Liver (tissue), 9 donors: Measurements from ENCODE around the gene LRRC47. TPM values are rescaled to one million over a fixed set of nuclear protein-coding genes. Genes with fewer than 3 reads are reported as not detected.

Experiments used
- DNase-seq: peaks from one replicate; pipeline ENCODE4 v3.0.0-alpha.2; 2017; ENCODE audit warnings: low spot score
- H3K27ac ChIP-seq, 2 donors: one replicate each; pipeline ENCODE4 v1.7.0; 2013; ENCODE audit warnings: inconsistent platforms in 2 of 2, low read length in 2 of 2, control low read depth in 1 of 2, low read depth in 1 of 2, mild to moderate bottlenecking in 1 of 2
- H3K27me3 ChIP-seq, 4 donors: one replicate each; pipeline versions ENCODE4 v1.6.1 to v1.7.0; 2013; ENCODE audit warnings: low read length in 3 of 4, inconsistent platforms in 1 of 4, mild to moderate bottlenecking in 1 of 4, moderate library complexity in 1 of 4; ENCODE audit not compliant: control insufficient read depth in 4 of 4, insufficient read depth in 4 of 4
- H3K36me3 ChIP-seq, 4 donors: one replicate each; pipeline versions ENCODE4 v1.6.1 to v1.7.0; 2013; ENCODE audit warnings: low read length in 3 of 4, mild to moderate bottlenecking in 3 of 4, low read depth in 1 of 4, moderate library complexity in 1 of 4; ENCODE audit not compliant: control insufficient read depth in 4 of 4, insufficient read depth in 3 of 4
- H3K4me1 ChIP-seq, 4 donors: one replicate each; pipeline versions ENCODE4 v1.6.1 to v1.7.0; 2013; ENCODE audit warnings: low read length in 3 of 4, mild to moderate bottlenecking in 3 of 4, moderate library complexity in 1 of 4; ENCODE audit not compliant: control insufficient read depth in 4 of 4, insufficient read depth in 4 of 4
- H3K4me3 ChIP-seq, 3 donors: one replicate each; pipeline versions ENCODE4 v1.6.1 to v1.7.0; 2013; ENCODE audit warnings: low read length in 3 of 3, control low read depth in 1 of 3, low read depth in 1 of 3, mild to moderate bottlenecking in 1 of 3
- H3K9ac ChIP-seq, 2 donors: one replicate each; pipeline ENCODE4 v1.7.0; 2013; ENCODE audit warnings: low read length in 2 of 2, mild to moderate bottlenecking in 2 of 2, moderate library complexity in 2 of 2, control low read depth in 1 of 2, low read depth in 1 of 2
- H3K9me3 ChIP-seq, 4 donors: one replicate each; pipeline versions ENCODE4 v1.6.1 to v1.7.0; 2013; ENCODE audit warnings: low read length in 3 of 4; ENCODE audit not compliant: control insufficient read depth in 4 of 4
- ATF3 ChIP-seq: IDR thresholded peaks from 2 replicates; pipeline ENCODE4 v1.6.1; 2016; ENCODE audit warnings: antibody characterized with exemption
- CTCF ChIP-seq: fragments of 150-350 bp; IDR thresholded peaks from 2 replicates; pipeline ENCODE4 v1.5.1; 2017; ENCODE audit warnings: improper control_type of control experiment, low read depth, low read length; ENCODE audit not compliant: missing input control
- EGR1 ChIP-seq, 2 donors: IDR thresholded peaks; 2 replicates each; pipeline ENCODE4 v1.6.1; 2016 to 2018; ENCODE audit warnings: antibody characterized with exemption in 2 of 2, low read depth in 2 of 2
- FOXA1 ChIP-seq: IDR thresholded peaks from 2 replicates; pipeline ENCODE4 v1.6.1; 2016; ENCODE audit warnings: antibody characterized with exemption
- FOXA2 ChIP-seq: IDR thresholded peaks from 2 replicates; pipeline ENCODE4 v1.6.1; 2016; ENCODE audit warnings: antibody characterized with exemption
- GABPA ChIP-seq, 2 donors: IDR thresholded peaks in 1 of 2; conservative IDR thresholded peaks in 1 of 2; 2 replicates each; pipeline ENCODE4 v1.6.1; 2016; ENCODE audit warnings: antibody characterized with exemption in 2 of 2, mild to moderate bottlenecking in 1 of 2, moderate library complexity in 1 of 2
- HNF4A ChIP-seq, 2 donors: conservative IDR thresholded peaks; 2 replicates each; pipeline ENCODE4 v1.6.1; 2016; ENCODE audit warnings: antibody characterized with exemption in 2 of 2, mild to moderate bottlenecking in 2 of 2
- HNF4G ChIP-seq: IDR thresholded peaks from 2 replicates; pipeline ENCODE4 v1.6.1; 2016; ENCODE audit warnings: antibody characterized with exemption
- JUND ChIP-seq, 2 donors: IDR thresholded peaks; 2 replicates each; pipeline ENCODE4 v1.6.1; 2016; ENCODE audit warnings: antibody characterized with exemption in 2 of 2
- MAX ChIP-seq: IDR thresholded peaks from 2 replicates; pipeline ENCODE4 v1.6.1; 2016; ENCODE audit warnings: antibody characterized with exemption
- NR2F2 ChIP-seq: IDR thresholded peaks from 2 replicates; pipeline ENCODE4 v1.6.1; 2016; ENCODE audit warnings: antibody characterized with exemption
- RAD21 ChIP-seq, 2 donors: IDR thresholded peaks; 2 replicates each; pipeline ENCODE4 v1.6.1; 2016; ENCODE audit warnings: antibody characterized with exemption in 2 of 2, mild to moderate bottlenecking in 2 of 2
- REST ChIP-seq: IDR thresholded peaks from 2 replicates; pipeline ENCODE4 v1.6.1; 2016; ENCODE audit warnings: antibody characterized with exemption, mild to moderate bottlenecking
- RXRA ChIP-seq, 2 donors: IDR thresholded peaks; 2 replicates each; pipeline ENCODE4 v1.6.1; 2017 to 2018; ENCODE audit warnings: antibody characterized with exemption in 2 of 2, mild to moderate bottlenecking in 1 of 2
- SP1 ChIP-seq: IDR thresholded peaks from 2 replicates; pipeline ENCODE4 v1.6.1; 2018; ENCODE audit warnings: antibody characterized with exemption, mild to moderate bottlenecking
- TAF1 ChIP-seq: conservative IDR thresholded peaks from 2 replicates; pipeline ENCODE4 v1.6.1; 2016; ENCODE audit warnings: antibody characterized with exemption, mild to moderate bottlenecking
- YY1 ChIP-seq: IDR thresholded peaks from 2 replicates; pipeline ENCODE4 v1.6.1; 2016; ENCODE audit warnings: antibody characterized with exemption, mild to moderate bottlenecking
- ZBTB33 ChIP-seq: IDR thresholded peaks from 2 replicates; pipeline ENCODE4 v1.6.1; 2016; ENCODE audit warnings: antibody characterized with exemption
- WGBS: extraction: QIAGEN DNeasy Blood & Tissue Kit; methylation state at CpG from one replicate; pipeline ENCODE4 v1.1.7; 2013; 5-methylcytosine and 5-hydroxymethylcytosine counted together
- polyA plus RNA-seq, 2 donors: library from polyadenylated mRNA; stranded (reverse) in 1 of 2; unstranded in 1 of 2; fragments of 200-250 nt in 1 of 2; fragments of >200 nt in 1 of 2; fragmentation: Nextera tagmentation in 1 of 2; extraction: Ambion mirVana in 1 of 2; gene quantifications; one replicate each; pipeline versions ENCODE4 v1.2.1 to v1.2.3, GENCODE V29; 2013 to 2015
- total RNA-seq, 2 donors: library from RNA; depleted of rRNA; stranded (reverse); fragments of >200 nt; gene quantifications; one replicate each; pipeline ENCODE4 v1.2.3, GENCODE V29; 2014
- donor health status: healthy.
- donor health status: healthy.
- donor health status: healthy.
- donor health status: healthy.
- donor health status: healthy.

Gene LRRC47
- 10 to 100 TPM; 13.2 to 23.8 TPM for total RNA-seq
- polyA plus RNA-seq = 10 to 100 TPM in 1 of 2 donors, 1 to 10 TPM in 1; 8.7 to 17.5 TPM

GRCh38 chr1:3796215-3797061 lies at the start of gene LRRC47:
LRRC47 (minus strand) TSS chr1:3796498; CDS start chr1:3796476, 22 bp downstream.
- H3K36me3 ChIP-seq = peaks cover 0 to 3% (median 0%) of the 10 kb centered on the region in 4 donors
- peak within 1 kb of the TSS; percentile 94 to 99 (median 99) for H3K4me3 ChIP-seq
- no peaks in the 10 kb centered on the region for H3K27me3 ChIP-seq
- DNase-seq = peak; percentile 94
- H3K4me1 ChIP-seq = peaks cover 6 to 36% (median 30%) of the 10 kb centered on the region in 4 donors
- H3K27ac ChIP-seq = peak within 1 kb of the TSS; percentile 53 to 72
- 3% methylated on average over 60 of the region's 60 CpGs for WGBS
- no peaks in the 10 kb centered on the region for H3K9me3 ChIP-seq
- peak within 1 kb of the TSS; percentile 67 to 88 for H3K9ac ChIP-seq
- TF ChIP-seq HNF4G = no peak
- TF ChIP-seq TAF1 = peak; percentile 21
- no peak for TF ChIP-seq ATF3
- TF ChIP-seq FOXA2 = no peak
- TF ChIP-seq ZBTB33 = no peak
- peak in 1 of 2 donors; percentile 62 for TF ChIP-seq RXRA (IDR thresholded peaks at IDR 0.05)
- no peak for TF ChIP-seq CTCF
- TF ChIP-seq RAD21 (IDR thresholded peaks at IDR 0.05) = peak in 1 of 2 donors; percentile 28
- TF ChIP-seq GABPA (IDR thresholded peaks at IDR 0.05 in 1 of 2, conservative IDR thresholded peaks at IDR 0.05 in 1 of 2) = peak; percentile 55 to 95
- peak; percentile 93 for TF ChIP-seq YY1
- TF ChIP-seq SP1 = peak; percentile 35
- TF ChIP-seq EGR1 (IDR thresholded peaks at IDR 0.05; ENCODE audit: low read depth in 2 of 2) = no peak
- peak; percentile 20 for TF ChIP-seq REST
- TF ChIP-seq MAX = no peak
- TF ChIP-seq HNF4A (conservative IDR thresholded peaks at IDR 0.05) = peak; percentile 10 to 31
- no peak for TF ChIP-seq FOXA1
- no peak for TF ChIP-seq JUND (IDR thresholded peaks at IDR 0.05)
- TF ChIP-seq NR2F2 = peak; percentile 64
